HEK293 (cell line): Measurements from ENCODE around the gene ST6GALNAC6.

Experiments used
- CTCF ChIA-PET: fragments of 350-600 bp; formaldehyde crosslinking; extraction: SDS; loops from one replicate; lab custom pipeline; 2021; ENCODE audit warnings: antibody characterized with exemption; lab: Yijun Ruan, JAX
- POLR2A ChIA-PET: fragments of 300-600 bp; formaldehyde crosslinking; extraction: SDS; loops from one replicate; lab custom pipeline; 2020; ENCODE audit warnings: antibody characterized with exemption, inconsistent platforms; lab: Yijun Ruan, JAX
- H3K27ac ChIP-seq: fragments of 200-500 bp; sonication (Bioruptor generic); 2 replicates; pipeline ENCODE4 v1.5.1; 2014; ENCODE audit warnings: low read depth, low read length, control low read depth, inconsistent platforms; ENCODE audit errors: extremely low read depth
- H3K36me3 ChIP-seq, 2 experiments: fragments of 200-500 bp in 1 of 2; sonication (Bioruptor generic) in 1 of 2; 1 replicate in 1 of 2; 2 replicates in 1 of 2; pipeline ENCODE4 v1.5.1; 2014 to 2017; ENCODE audit warnings: inconsistent platforms in 2 of 2, low read length in 2 of 2; ENCODE audit not compliant: control insufficient read depth in 2 of 2, insufficient read depth in 1 of 2
- H3K4me1 ChIP-seq: fragments of 200-500 bp; sonication (Bioruptor generic); 2 replicates; pipeline ENCODE4 v1.5.1; 2014; ENCODE audit warnings: mild to moderate bottlenecking, low read length, inconsistent platforms; ENCODE audit not compliant: control insufficient read depth, insufficient read depth
- H3K4me3 ChIP-seq: 2 replicates; pipeline ENCODE4 v1.5.1; 2011; ENCODE audit warnings: low read depth, mild to moderate bottlenecking, control low read depth, low read length, moderate library complexity
- H3K9me3 ChIP-seq: fragments of 200-500 bp; sonication (Bioruptor generic); 2 replicates; pipeline ENCODE4 v1.5.1; 2014; ENCODE audit warnings: low read depth, low read length, inconsistent platforms; ENCODE audit not compliant: control insufficient read depth, insufficient read depth
- FEZF1 ChIP-seq: fragments of 450-650 bp; formaldehyde crosslinking; IDR thresholded peaks from 2 replicates; pipeline ENCODE4 v1.5.1; 2016; ENCODE audit warnings: missing biosample characterization, missing genetic modification characterization
- GLIS1 ChIP-seq: fragments of 450-650 bp; formaldehyde crosslinking; IDR thresholded peaks from 2 replicates; pipeline ENCODE4 v1.5.1; 2016; ENCODE audit warnings: missing biosample characterization, missing genetic modification characterization
- GLIS2 ChIP-seq: fragments of 450-650 bp; formaldehyde crosslinking; IDR thresholded peaks from 2 replicates; pipeline ENCODE4 v1.5.1; 2016; ENCODE audit warnings: missing biosample characterization, missing genetic modification characterization
- MZF1 ChIP-seq: fragments of 450-650 bp; formaldehyde crosslinking; IDR thresholded peaks from 2 replicates; pipeline ENCODE4 v1.5.1; 2017; ENCODE audit warnings: missing biosample characterization, missing genetic modification characterization, borderline replicate concordance
- RBAK ChIP-seq: fragments of 450-650 bp; formaldehyde crosslinking; IDR thresholded peaks from 2 replicates; pipeline ENCODE4 v1.5.1; 2016; ENCODE audit warnings: missing biosample characterization, missing genetic modification characterization
- ZBTB48 ChIP-seq: fragments of 450-650 bp; formaldehyde crosslinking; IDR thresholded peaks from 2 replicates; pipeline ENCODE4 v1.5.1; 2016; ENCODE audit warnings: missing biosample characterization, missing genetic modification characterization
- ZFP69B ChIP-seq: fragments of 450-650 bp; formaldehyde crosslinking; IDR thresholded peaks from 2 replicates; pipeline ENCODE4 v1.5.1; 2016; ENCODE audit warnings: missing biosample characterization, missing genetic modification characterization
- ZIC2 ChIP-seq: fragments of 450-650 bp; formaldehyde crosslinking; IDR thresholded peaks from 2 replicates; pipeline ENCODE4 v1.5.1; 2016; ENCODE audit warnings: missing biosample characterization, missing genetic modification characterization
- ZNF114 ChIP-seq: fragments of 450-650 bp; formaldehyde crosslinking; IDR thresholded peaks from 2 replicates; pipeline ENCODE4 v1.5.0; 2017; ENCODE audit warnings: missing biosample characterization, missing genetic modification characterization
- ZNF214 ChIP-seq: fragments of 450-650 bp; formaldehyde crosslinking; IDR thresholded peaks from 2 replicates; pipeline ENCODE4 v1.5.1; 2017; ENCODE audit warnings: missing biosample characterization, mild to moderate bottlenecking, missing genetic modification characterization, borderline replicate concordance
- ZNF266 ChIP-seq: fragments of 450-650 bp; formaldehyde crosslinking; IDR thresholded peaks from 2 replicates; pipeline ENCODE4 v1.5.1; 2016; ENCODE audit warnings: missing biosample characterization, missing genetic modification characterization, low read depth
- ZNF423 ChIP-seq: fragments of 450-650 bp; formaldehyde crosslinking; IDR thresholded peaks from 2 replicates; pipeline ENCODE4 v1.5.1; 2016; ENCODE audit warnings: missing biosample characterization, missing genetic modification characterization
- ZNF473 ChIP-seq: fragments of 450-650 bp; formaldehyde crosslinking; IDR thresholded peaks from 2 replicates; pipeline ENCODE4 v1.5.1; 2017; ENCODE audit warnings: missing biosample characterization, missing genetic modification characterization
- ZNF549 ChIP-seq: fragments of 450-650 bp; IDR thresholded peaks from 2 replicates; pipeline ENCODE4 v1.5.1; 2018; ENCODE audit warnings: missing biosample characterization, missing genetic modification characterization, mild to moderate bottlenecking, inconsistent platforms, moderate library complexity
- ZNF600 ChIP-seq: fragments of 450-650 bp; formaldehyde crosslinking; IDR thresholded peaks from 2 replicates; pipeline ENCODE4 v1.5.1; 2016; ENCODE audit warnings: missing biosample characterization, missing genetic modification characterization
- ZNF76 ChIP-seq: fragments of 450-650 bp; formaldehyde crosslinking; IDR thresholded peaks from 2 replicates; pipeline ENCODE4; 2016; ENCODE audit warnings: low read depth, missing biosample characterization, missing genetic modification characterization, borderline replicate concordance
- ZXDB ChIP-seq: fragments of 450-650 bp; formaldehyde crosslinking; IDR thresholded peaks from 2 replicates; pipeline ENCODE4 v1.5.1; 2016; ENCODE audit warnings: missing biosample characterization, missing genetic modification characterization
- TF ChIP-seq, protein P1 (sequence below): fragments of 450-650 bp; formaldehyde crosslinking; IDR thresholded peaks from 2 replicates; pipeline ENCODE4 v1.5.1; 2016; ENCODE audit warnings: missing biosample characterization, missing genetic modification characterization
- TF ChIP-seq, protein P2 (sequence below): fragments of 450-650 bp; formaldehyde crosslinking; IDR thresholded peaks from 2 replicates; pipeline ENCODE4 v1.5.1; 2017; ENCODE audit warnings: missing biosample characterization, mild to moderate bottlenecking, missing genetic modification characterization, moderate library complexity
- TF ChIP-seq, protein P3 (sequence below): fragments of 450-650 bp; formaldehyde crosslinking; IDR thresholded peaks from 2 replicates; pipeline ENCODE4 v1.5.1; 2017; ENCODE audit warnings: missing biosample characterization, missing genetic modification characterization
- TF ChIP-seq, protein P4 (sequence below): fragments of 450-650 bp; formaldehyde crosslinking; IDR thresholded peaks from 2 replicates; pipeline ENCODE4 v1.5.1; 2017; ENCODE audit warnings: missing biosample characterization, missing genetic modification characterization

The ST6GALNAC6 gene

DNA sequence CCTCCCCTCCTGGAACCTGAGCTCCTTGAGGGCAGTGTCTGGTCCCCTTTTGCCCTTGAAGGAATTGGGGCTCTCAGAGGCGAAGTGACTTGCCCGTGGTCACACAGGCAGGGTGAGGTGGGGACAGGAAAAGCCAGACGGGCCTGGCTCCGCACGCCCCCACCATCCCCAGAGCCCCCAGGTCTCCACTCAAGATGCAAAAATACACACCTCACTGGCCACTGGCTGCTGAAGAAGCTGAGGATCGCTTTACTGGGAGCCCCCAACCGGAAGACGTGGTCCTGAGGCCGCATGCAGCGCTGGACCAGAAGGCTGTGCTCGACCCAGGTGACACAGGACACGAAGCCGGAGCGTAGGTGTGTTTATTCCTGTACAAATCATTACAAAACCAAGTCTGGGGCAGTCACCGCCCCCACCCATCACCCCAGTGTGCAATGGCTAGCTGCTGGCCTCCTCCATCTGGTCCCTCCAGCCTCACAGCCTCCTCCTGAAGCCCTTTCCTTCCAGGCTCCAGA, 14.4 kb downstream of the ST6GALNAC6 start (continued):
- TF ChIP-seq ZNF549 (tag by site-specific recombination) (no peak), GLIS2 (no peak), FEZF1 (tag by site-specific recombination) (no peak), MZF1 (tag by site-specific recombination) (no peak), ZFP69B (tag by site-specific recombination) (no peak), ZNF114 (tag by site-specific recombination) (no peak)

DNA sequence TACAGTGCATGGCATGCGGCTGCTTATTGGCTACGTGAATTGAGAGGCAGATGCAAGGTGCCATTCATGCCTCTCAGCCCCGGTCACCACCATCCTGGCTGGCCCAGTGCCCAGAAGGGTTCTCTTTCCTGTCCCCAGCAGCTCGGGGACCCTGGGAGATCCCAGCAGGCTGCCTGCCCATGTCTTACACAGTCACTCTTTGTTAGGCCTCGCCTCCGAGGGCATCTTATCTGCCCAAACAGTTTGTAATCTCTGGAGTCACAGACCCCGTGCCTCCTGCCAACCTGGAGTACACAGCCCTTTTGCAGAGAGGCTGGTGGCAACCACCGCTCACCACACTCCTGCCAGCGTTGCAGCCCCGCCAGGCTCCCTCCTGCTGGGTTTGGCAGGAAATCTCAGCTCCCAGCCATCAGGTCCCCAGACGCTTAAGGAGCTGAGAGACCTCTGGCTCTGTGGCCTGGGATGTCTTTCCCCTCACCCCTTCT, 14.9 kb downstream of the ST6GALNAC6 start:
- no peak for TF ChIP-seq ZNF473 (tag by site-specific recombination)
- peak; percentile 90 for TF ChIP-seq GLIS1 (tag by site-specific recombination)
- TF ChIP-seq, protein P1, sequence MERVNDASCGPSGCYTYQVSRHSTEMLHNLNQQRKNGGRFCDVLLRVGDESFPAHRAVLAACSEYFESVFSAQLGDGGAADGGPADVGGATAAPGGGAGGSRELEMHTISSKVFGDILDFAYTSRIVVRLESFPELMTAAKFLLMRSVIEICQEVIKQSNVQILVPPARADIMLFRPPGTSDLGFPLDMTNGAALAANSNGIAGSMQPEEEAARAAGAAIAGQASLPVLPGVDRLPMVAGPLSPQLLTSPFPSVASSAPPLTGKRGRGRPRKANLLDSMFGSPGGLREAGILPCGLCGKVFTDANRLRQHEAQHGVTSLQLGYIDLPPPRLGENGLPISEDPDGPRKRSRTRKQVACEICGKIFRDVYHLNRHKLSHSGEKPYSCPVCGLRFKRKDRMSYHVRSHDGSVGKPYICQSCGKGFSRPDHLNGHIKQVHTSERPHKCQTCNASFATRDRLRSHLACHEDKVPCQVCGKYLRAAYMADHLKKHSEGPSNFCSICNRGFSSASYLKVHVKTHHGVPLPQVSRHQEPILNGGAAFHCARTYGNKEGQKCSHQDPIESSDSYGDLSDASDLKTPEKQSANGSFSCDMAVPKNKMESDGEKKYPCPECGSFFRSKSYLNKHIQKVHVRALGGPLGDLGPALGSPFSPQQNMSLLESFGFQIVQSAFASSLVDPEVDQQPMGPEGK (tag by site-specific recombination) = peak; percentile 5; the same call in 1 of the 2 replicates
- TF ChIP-seq, protein P2, sequence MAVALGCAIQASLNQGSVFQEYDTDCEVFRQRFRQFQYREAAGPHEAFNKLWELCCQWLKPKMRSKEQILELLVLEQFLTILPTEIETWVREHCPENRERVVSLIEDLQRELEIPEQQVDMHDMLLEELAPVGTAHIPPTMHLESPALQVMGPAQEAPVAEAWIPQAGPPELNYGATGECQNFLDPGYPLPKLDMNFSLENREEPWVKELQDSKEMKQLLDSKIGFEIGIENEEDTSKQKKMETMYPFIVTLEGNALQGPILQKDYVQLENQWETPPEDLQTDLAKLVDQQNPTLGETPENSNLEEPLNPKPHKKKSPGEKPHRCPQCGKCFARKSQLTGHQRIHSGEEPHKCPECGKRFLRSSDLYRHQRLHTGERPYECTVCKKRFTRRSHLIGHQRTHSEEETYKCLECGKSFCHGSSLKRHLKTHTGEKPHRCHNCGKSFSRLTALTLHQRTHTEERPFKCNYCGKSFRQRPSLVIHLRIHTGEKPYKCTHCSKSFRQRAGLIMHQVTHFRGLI (tag by site-specific recombination) = peak; percentile 68
- no peak for TF ChIP-seq ZFP69B (tag by site-specific recombination)
- no peak for TF ChIP-seq ZNF214
- no peak for TF ChIP-seq ZNF266 (tag by site-specific recombination)
- 0 out of 2 replicates have a peak, but pooled peaks have one; percentile 18 for TF ChIP-seq ZNF423
- peak; percentile 96 for TF ChIP-seq ZIC2
- TF ChIP-seq ZNF76 (tag by site-specific recombination) = peak; percentile 11; the same call in 1 of the 2 replicates
- TF ChIP-seq ZBTB48 = no peak
- peak; percentile 13; the same call in 1 of the 2 replicates for TF ChIP-seq GLIS2
- 0 out of 2 replicates have a peak, but pooled peaks have one; percentile 11 for TF ChIP-seq ZNF600 (tag by site-specific recombination)
- Histone ChIP-seq H3K4me1 (no peaks in the 10 kb centered on the region), H3K4me3 (no peak overlapping the region), H3K9me3 (no peaks in the 10 kb centered on the region), H3K27ac (no peak overlapping the region), H3K36me3 (peaks cover 4 to 24% of the 10 kb centered on the region in 2 experiments)
- ChIA-PET POLR2A (interaction anchor here (0.8 to 1.0 kb wide), 2 partner anchors 13 to 33 kb away, joined by 3 read pairs; partner anchors contain the start of gene ST6GALNAC4), CTCF (interaction anchor here (1.1 kb wide), 1 partner anchor 59 kb away, joined by 3 read pairs; no protein-coding TSS in a partner anchor)

DNA sequence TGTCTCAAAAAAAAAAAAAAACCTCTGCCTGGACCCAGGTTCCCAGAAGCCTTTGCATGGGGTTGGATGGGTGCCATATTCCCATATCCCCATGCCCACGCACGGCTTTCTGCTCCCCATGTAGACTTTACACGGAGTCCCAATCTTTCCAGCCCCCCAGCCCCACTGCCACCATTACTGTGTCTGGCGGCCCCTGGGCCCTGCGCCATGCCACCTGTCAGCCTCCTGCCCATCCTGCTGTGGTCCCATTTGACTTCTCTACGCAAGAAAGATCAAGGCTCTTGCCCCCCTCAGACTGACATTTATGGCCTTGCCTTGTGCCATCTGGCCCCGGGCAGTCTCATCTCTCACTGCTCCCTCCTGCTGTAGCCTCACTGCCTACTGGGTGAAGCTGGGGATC, 15.4 kb downstream of the ST6GALNAC6 start:
- ChIA-PET POLR2A (no interaction called here), CTCF (interaction anchor here (1.1 kb wide), 1 partner anchor 59 kb away, joined by 3 read pairs; no protein-coding TSS in a partner anchor)
- Histone ChIP-seq H3K4me1 (no peaks in the 10 kb centered on the region), H3K9me3 (no peaks in the 10 kb centered on the region), H3K4me3 (no peak overlapping the region), H3K27ac (no peak overlapping the region), H3K36me3 (peaks cover 4 to 24% of the 10 kb centered on the region in 2 experiments)
- TF ChIP-seq, protein P3, sequence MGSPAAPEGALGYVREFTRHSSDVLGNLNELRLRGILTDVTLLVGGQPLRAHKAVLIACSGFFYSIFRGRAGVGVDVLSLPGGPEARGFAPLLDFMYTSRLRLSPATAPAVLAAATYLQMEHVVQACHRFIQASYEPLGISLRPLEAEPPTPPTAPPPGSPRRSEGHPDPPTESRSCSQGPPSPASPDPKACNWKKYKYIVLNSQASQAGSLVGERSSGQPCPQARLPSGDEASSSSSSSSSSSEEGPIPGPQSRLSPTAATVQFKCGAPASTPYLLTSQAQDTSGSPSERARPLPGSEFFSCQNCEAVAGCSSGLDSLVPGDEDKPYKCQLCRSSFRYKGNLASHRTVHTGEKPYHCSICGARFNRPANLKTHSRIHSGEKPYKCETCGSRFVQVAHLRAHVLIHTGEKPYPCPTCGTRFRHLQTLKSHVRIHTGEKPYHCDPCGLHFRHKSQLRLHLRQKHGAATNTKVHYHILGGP (tag by site-specific recombination) = no peak
- 0 out of 2 replicates have a peak, but pooled peaks have one; percentile 27 for TF ChIP-seq ZNF76 (tag by site-specific recombination)
- TF ChIP-seq, protein P1 (tag by site-specific recombination) = peak; percentile 9; the same call in 1 of the 2 replicates
- no peak for TF ChIP-seq RBAK
- no peak for TF ChIP-seq ZNF266 (tag by site-specific recombination)
- TF ChIP-seq, protein P4, sequence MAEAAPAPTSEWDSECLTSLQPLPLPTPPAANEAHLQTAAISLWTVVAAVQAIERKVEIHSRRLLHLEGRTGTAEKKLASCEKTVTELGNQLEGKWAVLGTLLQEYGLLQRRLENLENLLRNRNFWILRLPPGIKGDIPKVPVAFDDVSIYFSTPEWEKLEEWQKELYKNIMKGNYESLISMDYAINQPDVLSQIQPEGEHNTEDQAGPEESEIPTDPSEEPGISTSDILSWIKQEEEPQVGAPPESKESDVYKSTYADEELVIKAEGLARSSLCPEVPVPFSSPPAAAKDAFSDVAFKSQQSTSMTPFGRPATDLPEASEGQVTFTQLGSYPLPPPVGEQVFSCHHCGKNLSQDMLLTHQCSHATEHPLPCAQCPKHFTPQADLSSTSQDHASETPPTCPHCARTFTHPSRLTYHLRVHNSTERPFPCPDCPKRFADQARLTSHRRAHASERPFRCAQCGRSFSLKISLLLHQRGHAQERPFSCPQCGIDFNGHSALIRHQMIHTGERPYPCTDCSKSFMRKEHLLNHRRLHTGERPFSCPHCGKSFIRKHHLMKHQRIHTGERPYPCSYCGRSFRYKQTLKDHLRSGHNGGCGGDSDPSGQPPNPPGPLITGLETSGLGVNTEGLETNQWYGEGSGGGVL (tag by site-specific recombination) = no peak
- TF ChIP-seq ZXDB (tag by site-specific recombination) = no peak
